Ascending aorta (tissue), 2 donors: ENCODE data around the gene TMEM254. TPM values are rescaled to one million over a fixed set of nuclear protein-coding genes. Genes with fewer than 3 reads are reported as not detected.

Experiments used
- DNase-seq, 2 donors: peaks; one replicate each; pipeline ENCODE4 v3.0.0-alpha.2; 2019; ENCODE audit warnings: low spot score in 2 of 2
- H3K27ac ChIP-seq, 2 donors: fragments of 200-600 bp; sonication (generic); one replicate each; pipeline ENCODE4 v1.5.1; 2016 to 2017; ENCODE audit warnings: mild to moderate bottlenecking in 1 of 2
- H3K27me3 ChIP-seq: fragments of 200-600 bp; sonication (generic); one replicate; pipeline ENCODE4 v1.5.1; 2017
- H3K36me3 ChIP-seq, 2 donors: fragments of 200-600 bp; sonication (generic); one replicate each; pipeline ENCODE4 v1.5.1; 2016
- H3K4me1 ChIP-seq, 2 donors: fragments of 200-600 bp; sonication (generic); one replicate each; pipeline ENCODE4 v1.5.1; 2016 to 2017; ENCODE audit warnings: mild to moderate bottlenecking in 1 of 2
- H3K4me3 ChIP-seq, 2 donors: fragments of 200-600 bp; sonication (generic); one replicate each; pipeline ENCODE4 v1.5.1; 2016 to 2017; ENCODE audit warnings: mild to moderate bottlenecking in 1 of 2
- H3K9me3 ChIP-seq, 2 donors: fragments of 200-600 bp; sonication (generic); one replicate each; pipeline ENCODE4 v1.5.1; 2016
- intact Hi-C: fragments of 100-400 bp; cut with DNase I; formaldehyde crosslinking; loops from one replicate; pipeline ENCODE4 v1.15.1; 2023
- total RNA-seq: library from RNA; depleted of rRNA; stranded (reverse); fragments of >200 nt; gene quantifications from one replicate; pipeline ENCODE4 v1.1.0, GENCODE V29; 2016
- TF ChIP-seq, protein P1 (sequence below), 3 experiments: fragments of 200-600 bp in 2 of 3; fragments of 450-650 bp in 1 of 3; sonication (generic) in 2 of 3; IDR thresholded peaks; one replicate each; pipeline ENCODE4 v1.5.1; 2016 to 2019; ENCODE audit warnings: antibody characterized with exemption in 3 of 3, mild to moderate bottlenecking in 1 of 3, moderate library complexity in 1 of 3

TMEM254 gene
- total RNA-seq, 1 donor from 2014 or later: 2.4 TPM

DNA sequence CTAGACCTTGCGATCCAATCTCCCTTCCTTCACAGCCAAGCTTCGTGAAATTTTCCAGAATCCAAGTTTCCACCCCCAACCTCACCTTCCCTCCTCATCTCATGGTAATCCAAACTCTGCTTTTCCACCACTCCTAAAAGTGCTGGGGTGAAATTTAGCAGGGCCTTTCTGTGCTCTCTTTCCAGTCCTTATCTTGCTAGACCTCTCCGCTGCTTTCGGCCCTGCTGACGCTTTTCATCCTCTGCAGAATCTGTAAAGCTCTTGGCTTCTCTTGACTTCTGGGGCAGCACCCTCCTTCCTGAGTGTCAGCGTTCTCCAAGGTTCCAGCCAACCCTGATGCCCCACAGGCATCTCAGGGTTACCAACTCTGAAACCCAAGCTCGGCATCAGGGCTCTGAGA is 61.8 kb downstream of the TMEM254 start:
- Histone ChIP-seq H3K9me3 (no peaks in the 10 kb centered on the region), H3K36me3 (no peaks in the 10 kb centered on the region), H3K4me3 (no peak overlapping the region), H3K27me3 (no peaks in the 10 kb centered on the region), H3K4me1 (peaks cover 5 to 23% of the 10 kb centered on the region in 2 donors), H3K27ac (no peak overlapping the region)
- TF ChIP-seq, protein P1, sequence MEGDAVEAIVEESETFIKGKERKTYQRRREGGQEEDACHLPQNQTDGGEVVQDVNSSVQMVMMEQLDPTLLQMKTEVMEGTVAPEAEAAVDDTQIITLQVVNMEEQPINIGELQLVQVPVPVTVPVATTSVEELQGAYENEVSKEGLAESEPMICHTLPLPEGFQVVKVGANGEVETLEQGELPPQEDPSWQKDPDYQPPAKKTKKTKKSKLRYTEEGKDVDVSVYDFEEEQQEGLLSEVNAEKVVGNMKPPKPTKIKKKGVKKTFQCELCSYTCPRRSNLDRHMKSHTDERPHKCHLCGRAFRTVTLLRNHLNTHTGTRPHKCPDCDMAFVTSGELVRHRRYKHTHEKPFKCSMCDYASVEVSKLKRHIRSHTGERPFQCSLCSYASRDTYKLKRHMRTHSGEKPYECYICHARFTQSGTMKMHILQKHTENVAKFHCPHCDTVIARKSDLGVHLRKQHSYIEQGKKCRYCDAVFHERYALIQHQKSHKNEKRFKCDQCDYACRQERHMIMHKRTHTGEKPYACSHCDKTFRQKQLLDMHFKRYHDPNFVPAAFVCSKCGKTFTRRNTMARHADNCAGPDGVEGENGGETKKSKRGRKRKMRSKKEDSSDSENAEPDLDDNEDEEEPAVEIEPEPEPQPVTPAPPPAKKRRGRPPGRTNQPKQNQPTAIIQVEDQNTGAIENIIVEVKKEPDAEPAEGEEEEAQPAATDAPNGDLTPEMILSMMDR (IDR thresholded peaks at IDR 0.05): no peak
- intact Hi-C loops: loop anchor here (10.0 kb wide), 2 partner anchors 635 to 765 kb away; no protein-coding TSS in a partner anchor
- no peak for DNase-seq

DNA sequence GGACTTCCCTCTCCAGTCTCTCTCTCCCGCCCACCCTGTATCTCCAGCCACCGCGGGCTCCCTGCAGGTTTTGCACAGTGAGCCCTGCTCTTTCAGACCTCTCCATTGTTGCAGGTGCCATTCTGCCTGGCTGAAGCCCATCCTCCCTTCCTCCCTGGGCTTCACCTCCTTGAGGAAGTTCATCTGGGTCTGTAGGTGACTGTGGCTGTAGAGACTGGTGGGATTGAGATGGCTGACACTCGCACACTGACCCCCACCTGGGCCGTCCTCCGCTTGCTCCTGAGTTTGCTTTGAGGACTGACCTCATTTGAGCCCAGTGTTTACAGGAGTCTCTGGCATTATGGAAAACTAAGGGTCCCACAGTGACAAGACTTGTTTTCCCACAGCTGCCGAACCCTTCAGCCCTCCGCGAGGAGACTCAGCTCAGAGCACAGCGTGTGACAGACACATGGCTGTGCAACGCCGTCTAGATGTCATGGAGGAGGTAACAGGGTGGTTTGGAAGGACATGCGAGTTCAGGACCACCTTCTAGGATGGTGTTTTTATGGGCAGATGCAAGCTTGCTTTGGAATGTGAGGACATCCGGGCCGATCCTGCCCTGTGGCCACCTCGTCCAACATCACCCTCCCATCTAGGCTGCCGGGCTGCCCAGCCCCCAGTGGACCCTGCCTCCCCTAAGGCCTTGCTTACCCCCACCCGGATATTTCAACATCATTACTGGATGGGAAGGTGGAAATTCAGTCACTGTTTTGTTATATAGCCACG is 63.4 kb downstream of the TMEM254 start:
- DNase-seq: no peak
- Histone ChIP-seq H3K27me3 (no peaks in the 10 kb centered on the region), H3K4me1 (peaks cover 5 to 17% of the 10 kb centered on the region in 2 donors), H3K36me3 (no peaks in the 10 kb centered on the region), H3K4me3 (no peak overlapping the region), H3K9me3 (no peaks in the 10 kb centered on the region), H3K27ac (no peak overlapping the region)
- TF ChIP-seq, protein P1 (IDR thresholded peaks at IDR 0.05): no peak
- intact Hi-C loops: loop anchor here (10.0 kb wide), 2 partner anchors 637 to 767 kb away; no protein-coding TSS in a partner anchor

Other genes starting within 250 kb of the TMEM254 start
- gene SFTPD, start 129.6 kb upstream of the TMEM254 start, total RNA-seq: not detected
- 221 TPM for gene PLAC9, start 54.1 kb downstream of the TMEM254 start, total RNA-seq
- 237 TPM for gene ANXA11, start 126.9 kb downstream of the TMEM254 start, total RNA-seq
- gene MAT1A, start 211.0 kb downstream of the TMEM254 start, total RNA-seq: 0.32 TPM